ENCODE results near the gene ABT1. TPM values are rescaled to one million over a fixed set of nuclear protein-coding genes. Genes with fewer than 3 reads are reported as not detected.

Gene ABT1
- polyA plus RNA-seq, 1 of the 3 experiments (the other 2 are of a cell fraction), result 15.4 TPM

DNA sequence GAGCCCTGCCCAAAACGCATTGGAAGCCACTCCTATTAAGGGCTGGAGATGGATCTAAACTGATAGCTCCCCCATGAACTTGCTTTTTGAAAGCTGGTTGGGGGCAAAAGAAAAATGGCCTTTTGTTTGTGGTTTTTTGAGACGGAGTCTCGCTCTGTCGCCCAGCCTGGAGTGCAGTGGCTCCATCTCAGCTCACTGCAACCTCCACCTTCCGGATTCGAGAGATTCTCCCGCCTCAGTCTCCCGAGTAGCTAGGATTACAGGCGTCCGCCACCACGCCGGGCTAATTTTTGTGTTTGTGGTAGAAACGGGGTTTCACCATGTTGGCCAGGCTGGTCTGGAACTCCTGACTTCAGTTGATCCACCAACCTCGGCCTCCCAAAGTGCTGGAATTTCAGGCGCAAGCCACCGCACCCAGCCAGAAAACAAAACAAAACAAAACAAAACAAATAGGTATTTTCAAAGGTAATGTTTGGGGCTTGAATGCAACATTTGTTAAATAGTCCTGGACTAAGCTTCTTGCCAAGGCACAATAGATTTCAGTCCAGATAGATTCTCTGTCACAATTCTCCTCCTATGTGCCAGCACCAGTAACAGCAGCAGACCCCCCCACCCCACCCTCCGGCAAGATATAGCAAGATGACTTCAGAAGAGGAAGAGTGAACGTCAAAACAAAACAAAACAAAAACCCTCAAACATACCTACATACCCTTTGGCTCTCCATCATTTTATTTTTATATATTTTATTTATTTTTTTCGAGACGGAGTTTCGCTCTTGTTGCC lies 26.5 kb upstream of the ABT1 start:
- no peak overlapping the region for H3K9ac ChIP-seq
- no peaks in the 10 kb centered on the region for H3K9me3 ChIP-seq
- no peaks in the 10 kb centered on the region; a peak in 1 of 4 replicates for H3K4me1 ChIP-seq (ENCODE audit: control insufficient read depth in 1 of 2, insufficient read depth in 2 of 2, low read depth in 1 of 2, low read length in 1 of 2)
- H4K20me1 ChIP-seq (ENCODE audit: insufficient read depth), result no peaks in the 10 kb centered on the region
- POLR2A ChIA-PET, result interaction anchor here (0.8 to 1.3 kb wide), 2 partner anchors 25 to 286 kb away, joined by 3 read pairs; no protein-coding TSS in a partner anchor
- no peak overlapping the region for H3K27ac ChIP-seq (ENCODE audit: low read depth in 2 of 2, low read length in 1 of 2)
- H3K79me2 ChIP-seq (ENCODE audit: insufficient read depth), result no peaks in the 10 kb centered on the region
- H3K4me3 ChIP-seq (ENCODE audit: low read depth in 2 of 2, low read length in 1 of 2), result no peak overlapping the region
- 82% methylated on average over 20 of the region's 21 CpGs for WGBS (ENCODE audit: low lambda C conversion rate)
- no peak overlapping the region for H2AFZ ChIP-seq (ENCODE audit: low read depth)
- TF ChIP-seq GABPA (IDR thresholded peaks at IDR 0.05; ENCODE audit: low read depth) (no peak), GATA2 (CRISPR knock-in tag; IDR thresholded peaks at IDR 0.05) (no peak), EP300 (IDR thresholded peaks at IDR 0.05; ENCODE audit: borderline replicate concordance in 1 of 2, low read depth in 1 of 2, low read length in 1 of 2) (no peak), CHD2 (IDR thresholded peaks at IDR 0.05; ENCODE audit: low read length, partially characterized antibody) (no peak), TEAD4 (IDR thresholded peaks at IDR 0.05; ENCODE audit: borderline replicate concordance, insufficient read depth) (no peak), RCOR1 (IDR thresholded peaks at IDR 0.05; ENCODE audit: low read length) (no peak), POLR2AphosphoS5 (IDR thresholded peaks at IDR 0.05; ENCODE audit: low read depth, low read length) (no peak), YY1 (IDR thresholded peaks at IDR 0.05; ENCODE audit: low read depth) (no peak), CTCF (IDR thresholded peaks at IDR 0.05) (no peak), RFX5 (IDR thresholded peaks at IDR 0.05; ENCODE audit: low read length) (no peak), USF2 (IDR thresholded peaks at IDR 0.05; ENCODE audit: borderline replicate concordance, low read depth, low read length) (no peak), ELF1 (IDR thresholded peaks at IDR 0.05) (no peak)
- TF ChIP-seq, protein P1, sequence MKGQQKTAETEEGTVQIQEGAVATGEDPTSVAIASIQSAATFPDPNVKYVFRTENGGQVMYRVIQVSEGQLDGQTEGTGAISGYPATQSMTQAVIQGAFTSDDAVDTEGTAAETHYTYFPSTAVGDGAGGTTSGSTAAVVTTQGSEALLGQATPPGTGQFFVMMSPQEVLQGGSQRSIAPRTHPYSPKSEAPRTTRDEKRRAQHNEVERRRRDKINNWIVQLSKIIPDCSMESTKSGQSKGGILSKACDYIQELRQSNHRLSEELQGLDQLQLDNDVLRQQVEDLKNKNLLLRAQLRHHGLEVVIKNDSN (IDR thresholded peaks at IDR 0.05; ENCODE audit: borderline replicate concordance, low read depth), result no peak
- H3F3A ChIP-seq (replicated peaks; ENCODE audit: insufficient read depth), result peaks cover 30% of the 10 kb centered on the region
- H3K4me2 ChIP-seq, result no peak overlapping the region
- H3K9me2 ChIP-seq, result no peaks in the 10 kb centered on the region
- CTCF ChIA-PET, result interaction anchor here (1.2 to 6.1 kb wide), 6 partner anchors 14 to 248 kb away, joined by 4 to 51 read pairs (median 12); partner anchors contain the start of gene HMGN4
- no peaks in the 10 kb centered on the region for H3K27me3 ChIP-seq (ENCODE audit: insufficient read depth)
- no peak for DNase-seq
- no peaks in the 10 kb centered on the region for H3K36me3 ChIP-seq (replicated peaks in 1 of 2; ENCODE audit: control insufficient read depth in 1 of 2, insufficient read depth in 2 of 2, low read length in 1 of 2)

All from SK-N-SH (cell line).